Dermis microvascular lymphatic vessel endothelial cell (primary cell): ENCODE results near the gene SYK. TPM values are rescaled to one million over a fixed set of nuclear protein-coding genes. Genes with fewer than 3 reads are reported as not detected.
A peak's percentile ranks its signal among the peaks of the same experiment; 100 is the strongest.
"Not testable (repeated sequence)": the region's sequence is repeated elsewhere in the genome, so short reads cannot be mapped to it uniquely, and the experiment has no call there.

Experiments used
- DNase-seq, 2 donors: peaks; one replicate each; pipeline versions ENCODE4 v3.0.0 to v3.0.0-alpha.2; 2010; ENCODE audit warnings: low read depth in 2 of 2
- total RNA-seq: library from RNA; depleted of rRNA; stranded (reverse); fragments of >200 nt; gene quantifications from 2 replicates; pipeline ENCODE4 v1.2.1, GENCODE V29; 2014

Gene SYK
- 0.13 TPM in 1 of 2 replicates, not detected in the other for total RNA-seq

DNA sequence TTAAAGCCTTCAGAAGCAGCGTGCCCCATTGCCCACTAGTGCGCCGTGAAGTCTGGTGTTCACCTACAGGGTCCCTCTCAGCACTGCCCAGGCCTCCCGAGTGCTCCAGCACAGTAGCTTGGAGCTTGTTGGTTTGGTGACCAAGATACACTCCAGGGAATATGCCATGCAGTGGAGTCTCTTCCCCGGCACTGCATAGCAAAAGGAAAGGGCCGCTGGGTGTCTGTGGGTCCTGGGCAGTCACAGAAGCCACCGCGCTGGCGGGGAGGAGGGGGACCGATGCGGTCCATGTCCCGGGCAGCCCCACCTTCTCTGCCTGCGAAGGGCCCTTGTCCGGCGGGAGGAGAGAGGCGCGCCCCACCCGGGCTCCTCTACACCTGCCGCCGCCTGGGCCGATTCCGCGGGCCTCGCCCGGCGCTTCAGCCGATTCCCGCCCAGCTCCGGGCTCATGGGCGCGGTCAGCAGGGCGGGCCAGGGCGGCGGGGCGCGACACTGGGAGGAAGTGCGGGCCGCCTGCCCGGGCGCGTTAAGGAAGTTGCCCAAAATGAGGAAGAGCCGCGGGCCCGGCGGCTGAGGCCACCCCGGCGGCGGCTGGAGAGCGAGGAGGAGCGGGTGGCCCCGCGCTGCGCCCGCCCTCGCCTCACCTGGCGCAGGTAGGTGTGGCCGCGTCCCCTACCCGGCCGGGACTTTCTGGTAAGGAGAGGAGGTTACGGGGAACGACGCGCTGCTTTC is at the start of gene SYK:
Gene SYK, plus strand, starts transcription at position 579 of the 732 bp plus-strand sequence. CDS start 42,080 bp downstream, outside the sequence.
- no peak for DNase-seq

DNA sequence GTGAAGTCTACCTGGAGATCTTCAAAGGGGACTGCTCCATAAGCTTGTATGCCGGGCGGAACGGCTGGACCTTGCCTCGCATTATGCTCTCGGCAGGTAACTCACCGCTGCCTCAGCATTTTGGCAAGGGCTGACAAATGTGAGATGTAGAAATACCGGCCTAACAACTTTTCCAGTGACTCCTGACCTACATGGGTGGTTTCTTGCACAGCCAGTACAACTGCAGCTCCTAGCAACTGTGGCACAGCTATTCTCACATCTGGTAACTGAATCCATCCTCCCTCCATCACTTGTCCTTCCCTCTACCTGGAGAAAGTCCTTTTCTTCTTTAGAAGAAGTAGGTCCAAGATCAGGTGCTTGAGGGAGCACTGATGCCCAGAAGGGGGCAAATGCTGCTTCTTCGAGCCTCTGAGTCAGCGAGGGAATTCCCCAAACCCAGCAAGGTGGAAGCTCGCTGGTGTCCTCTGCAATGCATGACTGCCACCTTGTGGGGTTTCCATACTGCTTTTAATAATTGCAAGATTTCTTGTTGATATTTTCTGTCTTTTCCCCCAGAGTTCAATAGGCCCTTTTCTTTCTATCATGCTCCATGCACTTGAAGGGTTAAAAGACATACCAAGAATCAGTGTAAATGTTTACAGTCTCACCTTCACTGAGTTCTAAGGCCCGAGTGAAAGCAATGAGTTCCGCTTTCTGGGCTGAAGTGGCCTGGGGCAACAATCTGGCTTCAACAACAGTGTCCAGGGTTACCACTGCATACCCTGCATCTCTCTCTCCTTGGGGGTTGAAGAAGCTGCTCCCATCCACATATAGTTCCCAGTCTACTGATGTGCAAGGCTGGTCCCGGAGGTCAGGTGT is 45.9 kb upstream of the SYK start:
- peak; percentile 1 to 11 for DNase-seq

DNA sequence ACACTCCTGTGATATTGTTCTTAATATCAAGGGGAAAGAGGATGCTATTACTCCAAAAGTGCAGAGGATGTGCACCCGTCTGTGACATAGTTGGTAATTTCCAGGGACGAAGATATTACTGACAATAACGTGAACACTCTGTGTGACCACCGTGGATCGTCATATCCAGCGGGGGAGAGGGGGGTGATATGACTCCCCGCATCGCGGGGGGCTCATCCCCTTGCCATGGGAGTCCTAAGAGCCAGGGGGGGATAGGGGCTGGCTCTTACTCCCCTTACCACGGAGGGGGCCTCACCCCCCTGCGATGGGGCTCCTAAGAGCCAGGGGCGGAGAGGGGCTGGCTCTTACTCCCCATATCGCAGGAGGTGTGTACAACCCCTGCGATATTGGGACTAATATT is 41.0 kb upstream of the SYK start:
- DNase-seq, result not testable (repeated sequence)

DNA sequence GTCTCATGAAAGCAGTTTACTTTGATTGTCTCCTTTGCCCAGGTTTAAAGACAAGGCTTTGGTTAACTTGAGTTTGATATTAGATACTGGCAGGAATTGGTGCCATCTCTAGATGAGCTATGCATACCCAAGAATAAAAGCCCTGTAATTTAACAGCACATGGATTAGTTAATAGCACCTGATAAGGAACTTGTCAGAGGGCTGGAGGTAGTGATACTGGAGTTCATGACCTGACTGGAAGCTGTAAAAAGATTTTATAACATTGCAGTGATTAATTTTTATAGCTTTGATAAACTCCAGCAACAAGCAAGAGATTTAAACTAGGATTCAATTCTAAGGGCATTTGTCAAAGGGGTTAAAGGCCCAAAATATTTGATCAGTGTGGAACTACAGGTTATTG is 34.9 kb upstream of the SYK start:
- DNase-seq, result no peak

DNA sequence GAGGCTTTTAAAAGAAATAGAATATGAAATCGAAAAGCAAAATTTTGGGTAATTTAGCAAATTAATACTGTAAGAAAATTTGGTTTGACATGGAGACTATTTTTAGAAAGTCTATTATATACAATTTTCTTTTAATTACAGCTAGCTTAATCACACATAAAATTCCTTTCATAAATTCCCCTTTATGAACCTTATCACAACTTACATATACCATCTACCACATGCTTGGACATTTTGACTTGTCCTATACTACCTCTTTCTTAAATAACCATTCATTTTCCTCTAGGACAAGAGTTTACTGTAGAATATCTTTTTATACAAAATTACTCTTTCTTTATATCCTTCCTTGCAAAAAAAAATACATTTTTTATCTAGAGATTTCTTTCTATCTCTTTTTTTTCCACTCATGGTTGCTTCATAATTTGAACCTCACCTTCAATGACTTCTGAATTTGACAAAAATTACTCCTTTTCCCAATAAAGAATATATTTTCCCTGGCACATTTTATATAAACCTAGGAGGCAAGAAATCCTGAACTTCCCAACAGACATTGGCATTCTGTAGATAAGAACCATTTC is 34.0 kb upstream of the SYK start:
- no peak for DNase-seq

DNA sequence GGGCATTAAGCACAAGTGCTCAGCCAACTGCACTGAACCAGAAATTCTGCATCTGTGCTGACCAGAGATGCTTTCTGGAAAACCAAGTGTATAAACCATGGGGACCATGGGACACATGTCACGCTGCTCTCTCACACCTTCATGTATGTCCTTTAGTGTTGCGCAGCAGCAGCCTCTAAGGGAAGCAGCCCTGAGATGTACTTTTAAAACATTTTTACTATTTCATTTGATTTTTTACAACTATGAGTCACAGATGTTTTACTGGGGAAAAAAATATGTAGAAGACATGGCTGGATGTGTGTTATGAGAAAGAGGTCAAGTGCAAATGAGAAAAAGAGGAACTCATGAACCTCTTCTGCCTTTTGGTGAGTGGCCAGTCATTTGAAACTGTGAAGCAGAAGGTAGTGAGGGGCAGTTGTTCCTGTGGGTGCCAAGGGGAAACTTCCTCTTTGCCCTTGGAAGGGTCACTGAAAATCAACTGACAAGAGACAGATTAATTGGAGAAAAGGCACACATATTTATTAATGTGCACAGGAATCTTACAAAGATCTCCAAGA is 31.4 kb upstream of the SYK start:
- DNase-seq, result no peak

DNA sequence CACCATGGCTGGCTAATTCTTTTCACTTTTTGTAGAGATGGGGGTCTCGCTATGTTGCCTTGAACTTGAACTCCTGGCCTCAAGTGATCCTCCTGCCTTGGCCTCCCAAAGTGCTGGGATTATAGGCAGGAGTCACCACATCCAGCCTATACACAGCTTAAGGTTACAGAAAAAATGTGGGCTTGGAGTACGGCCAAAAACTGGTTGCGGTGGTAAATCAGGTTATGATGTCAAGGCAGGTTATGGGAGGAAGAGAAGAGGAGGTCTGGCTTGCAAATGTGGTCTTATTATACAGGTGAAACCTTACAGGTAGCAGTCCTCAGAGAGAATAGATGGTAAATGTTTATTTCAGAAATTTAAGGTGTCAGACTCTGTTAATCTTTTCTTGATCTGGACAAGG is 30.7 kb upstream of the SYK start:
- no peak for DNase-seq

DNA sequence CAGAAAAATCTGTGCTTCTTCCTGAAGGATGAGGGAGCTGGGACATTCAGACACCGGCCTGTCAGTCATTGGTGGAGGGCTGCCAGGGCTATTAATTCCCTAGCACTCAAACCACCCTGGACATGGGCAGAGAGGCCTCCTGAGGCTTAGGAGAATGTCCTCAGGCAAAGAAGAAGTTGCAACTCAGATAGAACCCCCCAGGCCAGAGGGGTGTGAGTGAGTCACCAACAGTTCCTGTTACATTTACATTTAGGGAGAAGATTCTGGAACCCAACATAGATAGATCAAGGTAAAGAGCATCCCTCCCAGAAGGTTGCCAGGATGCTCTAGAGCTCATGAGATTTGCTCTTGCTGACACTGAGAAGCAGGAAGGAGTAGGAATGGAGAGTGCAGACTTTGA is 29.2 kb upstream of the SYK start:
- DNase-seq, result no peak

DNA sequence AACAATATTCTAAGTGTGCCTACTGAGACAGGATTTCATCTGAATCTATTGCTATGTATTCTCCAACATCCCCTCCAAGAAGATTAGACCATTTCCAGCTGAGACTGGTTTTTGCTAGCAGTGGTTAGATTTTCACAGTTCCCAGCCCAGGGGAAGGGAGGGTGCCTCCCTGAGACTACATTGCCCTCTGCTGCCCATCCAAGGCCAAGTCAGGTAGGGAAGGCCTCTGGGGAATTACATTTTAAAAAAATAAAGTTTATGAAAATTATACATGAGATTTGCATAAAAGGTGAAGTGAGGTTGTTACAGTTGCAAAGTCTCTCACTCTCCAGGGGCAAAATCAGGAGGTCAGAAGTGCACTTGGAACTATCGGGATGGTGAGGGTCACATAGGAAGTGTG is 28.0 kb upstream of the SYK start:
- DNase-seq, result no peak

DNA sequence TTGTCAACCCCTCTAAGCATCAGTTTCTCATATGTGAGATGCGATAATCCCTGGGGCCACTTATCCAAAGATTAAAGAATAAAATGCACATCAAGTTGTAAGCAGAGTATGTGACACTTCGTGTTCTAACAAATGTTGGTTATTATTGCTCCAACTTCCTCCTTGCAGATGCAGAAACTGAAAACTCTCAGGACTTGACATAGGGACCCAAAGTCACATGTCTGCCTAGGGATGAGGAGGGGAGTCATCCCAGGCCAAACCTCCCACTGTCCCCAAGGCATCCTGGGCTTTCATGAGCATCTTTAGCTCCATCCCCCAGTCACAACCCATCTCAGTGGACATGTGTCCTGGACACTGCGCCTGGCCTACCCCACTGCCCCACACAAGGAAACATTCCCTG is 27.5 kb upstream of the SYK start:
- no peak for DNase-seq

DNA sequence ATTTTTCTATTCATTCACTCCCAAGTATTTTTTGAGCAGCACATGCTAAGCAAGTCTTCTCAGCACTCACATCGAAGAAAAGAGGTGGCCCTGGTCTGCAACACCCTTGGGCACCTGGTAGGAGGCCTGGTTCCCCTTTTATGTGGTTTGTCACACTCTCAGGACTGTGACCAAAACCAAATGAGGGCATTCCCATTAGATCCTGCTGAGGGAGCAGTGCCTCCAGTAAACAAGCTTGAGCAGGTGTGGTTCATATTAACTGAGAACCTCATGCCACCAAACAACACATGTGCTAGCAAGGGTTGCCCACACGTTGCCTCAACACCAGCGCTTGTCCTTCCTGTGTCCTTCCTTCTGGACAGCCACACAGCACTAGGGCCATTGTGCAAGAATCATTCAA is 26.9 kb upstream of the SYK start:
- DNase-seq, result no peak

DNA sequence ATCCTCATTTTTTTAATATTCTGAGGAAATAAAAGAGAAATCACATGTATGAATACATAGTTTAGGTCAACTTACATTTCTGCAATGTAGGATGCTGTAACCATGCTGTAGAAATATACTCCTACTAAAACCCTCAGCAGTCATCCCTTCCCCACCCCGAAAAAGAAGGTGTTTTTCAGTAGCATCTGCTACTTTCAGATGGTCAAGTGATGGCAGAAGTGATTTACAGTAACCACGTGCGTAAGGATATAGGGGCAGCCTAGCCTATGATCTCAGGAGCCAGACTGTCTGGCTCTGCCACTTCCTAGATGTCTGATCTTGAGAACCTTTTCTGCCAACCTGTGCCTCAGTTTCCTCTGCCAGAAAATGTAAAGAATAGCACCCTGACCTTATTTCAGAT is 26.0 kb upstream of the SYK start:
- no peak for DNase-seq

DNA sequence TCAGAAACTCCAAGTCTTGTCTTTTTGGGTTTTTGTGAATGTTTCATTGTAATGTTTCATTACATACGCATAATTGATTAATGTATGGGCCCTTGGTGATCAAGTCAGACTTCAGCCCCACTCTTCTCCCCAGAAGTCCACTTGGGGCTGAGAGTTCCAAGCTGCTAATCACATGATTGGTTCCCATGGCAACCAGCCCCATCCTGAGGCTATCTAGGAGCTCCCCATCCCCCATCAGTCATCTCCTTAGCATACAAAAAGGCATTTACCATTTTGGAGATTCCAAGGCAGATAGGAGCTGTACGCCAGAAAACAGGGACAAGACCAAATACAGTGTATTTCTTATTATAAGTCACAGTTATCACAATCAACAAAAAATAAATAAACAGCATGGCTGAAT is 22.9 kb upstream of the SYK start:
- no peak for DNase-seq

DNA sequence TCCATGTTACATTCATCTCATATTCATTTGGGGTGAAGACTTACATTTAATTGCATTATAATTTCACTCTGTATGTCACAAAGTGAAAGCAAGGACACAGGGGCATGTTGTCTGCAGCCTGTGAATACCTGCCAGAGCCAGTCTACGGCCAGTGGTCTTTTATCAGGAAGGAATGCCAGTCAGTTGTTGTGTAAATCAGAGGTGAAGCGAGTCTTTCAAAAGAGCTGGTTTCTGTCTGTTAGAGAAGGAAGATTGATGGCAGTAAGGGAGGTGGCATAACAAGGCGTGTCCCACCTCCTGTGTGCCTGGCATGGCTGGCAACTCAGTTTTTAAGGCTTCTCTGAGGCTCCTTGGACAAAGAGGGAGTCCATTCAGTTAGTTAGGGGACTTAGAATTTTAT is 18.1 kb upstream of the SYK start:
- DNase-seq, result no peak

DNA sequence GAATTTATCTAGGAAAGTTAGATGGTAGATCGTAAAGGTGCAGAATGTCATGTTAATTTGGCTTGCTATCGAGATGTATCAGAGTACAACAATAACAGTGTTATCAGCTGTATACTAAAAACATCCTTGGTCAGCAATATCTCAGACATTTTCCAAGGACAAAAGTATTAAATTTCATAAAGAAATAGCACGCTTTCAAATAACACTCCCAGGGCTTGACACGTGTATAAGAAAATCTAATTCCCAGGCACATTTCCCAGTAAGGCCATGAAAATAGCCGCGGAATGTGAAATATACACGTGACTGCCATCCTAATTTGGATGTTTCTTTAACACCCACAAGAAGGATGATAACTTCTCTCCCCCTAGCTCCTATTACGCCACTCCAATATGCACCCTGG is 17.7 kb upstream of the SYK start:
- DNase-seq, result no peak

DNA sequence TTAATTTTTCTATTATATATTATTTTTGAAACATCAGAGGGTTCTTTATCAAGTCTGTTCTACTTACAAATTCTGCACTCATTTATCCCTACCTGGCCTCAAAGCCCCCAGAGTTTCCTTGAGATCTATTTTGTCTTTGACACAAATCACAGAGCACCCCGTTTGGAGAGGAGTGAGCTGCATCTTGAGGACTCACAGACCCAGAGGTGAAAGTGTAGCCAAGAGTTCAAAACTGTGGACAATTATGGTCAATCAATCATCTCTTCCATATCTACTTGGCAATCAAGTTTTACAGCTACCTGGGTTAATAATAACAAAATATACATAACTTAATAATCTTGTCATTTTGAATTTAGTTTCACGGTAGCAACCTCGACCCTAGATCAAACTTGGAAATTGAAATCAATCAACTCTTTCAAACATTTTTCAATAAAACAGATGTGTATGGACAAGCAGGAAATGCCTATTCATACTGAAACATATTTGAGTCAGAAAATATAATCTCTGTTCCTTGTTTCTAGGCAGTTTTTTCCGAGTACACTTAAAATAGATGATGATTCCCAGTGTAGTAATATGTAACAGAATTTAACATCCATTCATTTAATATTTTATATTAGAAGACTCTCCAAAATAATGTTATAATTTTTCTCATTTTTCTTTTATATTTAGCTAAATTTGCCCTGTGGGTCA is 13.7 kb upstream of the SYK start:
- DNase-seq, result no peak

DNA sequence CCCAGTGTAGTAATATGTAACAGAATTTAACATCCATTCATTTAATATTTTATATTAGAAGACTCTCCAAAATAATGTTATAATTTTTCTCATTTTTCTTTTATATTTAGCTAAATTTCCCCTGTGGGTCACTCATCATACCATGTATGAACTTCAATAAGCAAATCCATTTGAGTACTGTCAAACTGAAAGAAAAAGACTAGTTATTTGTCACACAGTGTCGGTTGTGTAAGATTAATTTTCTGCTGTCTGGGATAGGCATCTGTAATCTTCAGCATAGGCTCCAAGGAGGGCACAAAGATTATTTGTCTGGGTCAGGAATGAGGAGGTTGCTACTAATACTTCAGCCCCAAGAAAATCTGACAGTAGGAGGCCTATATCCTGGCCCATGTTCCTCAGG is 13.1 kb upstream of the SYK start:
- DNase-seq, result not testable (repeated sequence)

DNA sequence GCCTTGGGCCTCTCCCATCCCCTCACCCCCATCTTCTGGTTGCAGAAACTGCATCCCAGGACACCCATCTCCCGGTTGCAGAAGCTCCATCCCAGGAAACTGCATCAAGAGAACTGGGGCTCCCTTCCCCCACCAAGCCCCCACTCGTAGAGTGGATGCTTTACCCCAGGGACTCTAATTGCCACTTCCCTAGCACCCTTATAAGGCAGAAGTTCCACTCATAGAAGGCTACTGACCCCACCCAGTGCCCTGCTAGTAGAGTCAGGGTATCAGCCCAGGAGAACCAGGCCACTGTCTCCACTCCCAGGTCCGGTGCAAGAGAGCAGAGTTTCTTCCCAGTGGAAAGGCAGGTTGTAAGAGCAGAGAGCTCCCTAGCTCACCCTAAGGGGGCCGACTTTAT is 12.2 kb upstream of the SYK start:
- DNase-seq, result no peak

DNA sequence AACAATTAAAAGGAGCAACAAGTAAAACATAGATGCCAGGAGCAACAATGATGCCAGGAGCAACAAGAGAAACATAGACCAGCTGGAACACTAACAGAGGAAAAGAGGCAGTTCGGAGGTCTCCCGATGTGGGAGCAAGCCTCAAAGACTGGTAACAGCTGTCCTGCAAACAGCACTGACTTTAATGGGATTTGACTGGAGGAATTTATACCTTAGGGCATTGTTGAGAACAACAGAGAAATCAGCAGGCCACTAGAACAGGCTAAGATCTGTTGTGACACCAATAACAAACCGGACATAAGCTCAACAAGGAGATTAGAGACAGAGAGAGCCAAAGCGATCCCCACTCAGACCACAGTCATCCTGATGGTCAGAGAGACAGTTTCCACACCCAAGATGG is 11.8 kb upstream of the SYK start:
- no peak for DNase-seq

DNA sequence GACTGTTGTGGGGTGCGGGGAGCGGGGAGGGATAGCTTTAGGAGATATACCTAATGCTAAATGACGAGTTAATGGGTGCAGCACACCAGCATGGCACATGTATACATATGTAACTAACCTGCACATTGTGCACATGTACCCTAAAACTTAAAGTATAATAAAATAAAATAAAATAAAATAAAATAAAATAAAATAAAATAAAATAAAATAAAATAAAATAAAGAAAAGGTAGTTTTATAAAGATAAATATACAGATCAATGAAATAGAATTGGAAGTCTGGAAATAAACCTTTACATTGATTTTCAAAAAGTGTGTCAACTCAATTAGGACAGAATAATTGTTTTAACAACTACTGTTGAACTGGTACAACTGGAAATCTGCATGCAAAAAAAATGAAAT is 8.6 kb upstream of the SYK start:
- DNase-seq, result not testable (repeated sequence)

DNA sequence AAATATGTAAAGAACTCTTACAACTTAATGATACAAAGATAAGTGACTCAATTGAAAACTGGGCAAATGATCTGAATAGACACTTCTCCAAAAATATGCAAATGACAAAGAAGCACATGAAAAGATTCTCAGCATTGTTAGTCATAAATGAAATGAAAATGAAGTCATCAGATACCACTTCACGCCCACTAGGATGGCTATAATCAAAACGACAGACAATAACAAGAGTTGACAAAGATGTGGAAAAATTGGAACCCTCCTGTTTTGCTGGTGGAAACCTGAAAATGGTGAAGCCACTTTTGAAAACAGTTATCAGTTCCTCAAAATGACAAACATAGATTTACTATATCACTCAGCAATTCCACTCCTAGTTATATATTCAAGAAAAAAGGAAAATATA is 7.9 kb upstream of the SYK start:
- DNase-seq, result no peak

DNA sequence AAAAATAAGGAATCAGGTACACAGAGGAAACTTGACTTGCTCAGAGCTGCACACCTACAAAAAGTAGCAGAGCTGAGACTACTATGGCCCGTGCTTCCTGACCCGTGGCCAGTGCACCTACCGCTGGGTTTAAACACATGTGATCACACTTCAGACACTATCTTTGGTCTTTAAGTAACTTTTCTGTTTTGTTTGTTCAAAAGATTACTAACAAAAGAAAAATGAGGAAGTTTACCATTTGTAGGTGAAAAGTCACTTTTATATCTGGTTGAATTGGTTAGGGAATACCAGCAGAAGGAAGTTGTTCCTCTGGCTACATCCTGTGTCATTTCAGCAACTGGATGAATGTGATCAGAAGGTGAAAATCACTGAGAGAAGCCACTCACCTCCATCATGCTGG is 6.5 kb upstream of the SYK start:
- no peak for DNase-seq
